AG04449 (cell line): ENCODE measurements around the gene EZR.

Experiments
- CTCF ChIA-PET: fragments of 350-600 bp; formaldehyde crosslinking; extraction: SDS; loops from one replicate; lab custom pipeline; 2021; ENCODE audit warnings: antibody characterized with exemption; lab: Yijun Ruan, JAX
- POLR2A ChIA-PET: fragments of 400-600, 350-600 bp; formaldehyde crosslinking; extraction: SDS; loops from one replicate; lab custom pipeline; 2020; ENCODE audit warnings: antibody characterized with exemption, inconsistent platforms; lab: Yijun Ruan, JAX
- DNase-seq: peaks from one replicate; pipeline ENCODE4 v3.0.0-alpha.2; 2010; ENCODE audit warnings: low read depth, low spot score
- H3K4me3 ChIP-seq: 2 replicates; pipeline ENCODE4 v1.5.1; 2011; ENCODE audit warnings: low read depth, mild to moderate bottlenecking, control low read depth, low read length
- TF ChIP-seq, protein P1 (sequence below): IDR thresholded peaks from one replicate; pipeline ENCODE4 v1.5.1; 2011; ENCODE audit warnings: mild to moderate bottlenecking, moderate library complexity, low read length, control low read depth, inconsistent platforms; ENCODE audit not compliant: insufficient read depth; ENCODE audit errors: missing control alignments

The EZR gene

DNA sequence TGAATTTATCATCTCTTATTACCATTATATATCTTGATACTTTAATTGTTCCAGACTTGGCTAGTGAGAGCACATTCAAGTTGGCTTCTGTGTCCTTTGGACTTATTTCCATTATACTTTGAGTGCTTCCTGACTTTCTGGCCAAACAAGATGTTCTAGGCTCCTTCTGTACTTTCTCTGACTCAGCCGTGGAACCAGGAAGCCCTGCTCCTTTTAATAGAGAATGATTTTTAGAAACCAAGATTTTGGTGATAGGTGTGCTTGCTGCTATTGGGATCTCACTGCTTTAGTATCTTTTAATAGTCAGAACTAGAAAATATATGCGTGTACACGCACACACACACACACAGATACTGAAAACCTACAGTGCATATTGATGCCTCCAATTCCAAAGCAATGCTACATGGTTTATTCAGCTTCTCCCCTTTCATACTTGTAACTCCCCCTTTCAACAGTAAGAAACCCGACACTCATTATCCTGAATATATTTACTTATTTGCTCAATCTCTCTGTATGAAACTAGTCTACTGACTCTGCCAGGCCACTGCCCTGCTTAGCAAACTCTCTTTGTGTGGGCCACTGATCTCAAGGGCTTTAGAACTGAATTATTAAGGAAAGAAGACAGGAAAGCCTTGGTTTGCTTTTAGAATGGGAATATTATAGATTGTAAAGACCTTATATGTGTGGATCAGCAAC, 42.7 kb upstream of the EZR start:
- no peak overlapping the region for H3K4me3 ChIP-seq
- ChIA-PET POLR2A (no interaction called here), CTCF (no interaction called here)

DNA sequence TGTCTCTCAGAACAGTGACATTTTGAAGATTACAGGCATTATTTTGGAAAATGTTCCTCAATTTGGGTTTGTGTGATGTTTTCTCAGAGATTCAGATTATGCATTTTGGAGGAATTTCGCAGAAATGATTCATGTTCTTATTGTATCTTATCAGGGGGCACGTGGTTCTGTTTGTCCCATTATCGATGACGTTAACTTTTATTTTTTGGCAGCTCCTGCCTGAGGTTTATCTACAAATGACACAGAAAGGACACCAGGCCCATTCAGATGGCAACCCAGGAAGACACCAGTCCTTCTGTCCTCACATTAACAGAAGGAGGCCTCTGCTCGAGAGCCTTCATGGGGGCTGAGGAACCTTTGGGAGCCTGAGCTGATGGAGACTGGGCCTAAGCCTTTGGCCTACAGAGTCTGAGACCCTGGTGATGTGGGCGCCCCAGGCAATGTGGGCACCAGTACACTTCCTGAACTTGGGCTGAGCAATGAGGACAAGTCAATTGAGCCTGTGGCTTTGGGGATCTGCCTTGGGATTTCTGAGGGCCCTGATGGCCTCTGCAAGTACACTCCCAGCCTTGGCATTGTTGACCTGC, 41.2 kb upstream of the EZR start:
- POLR2A ChIA-PET, result no interaction called here
- DNase-seq, result no peak
- TF ChIP-seq, protein P1, sequence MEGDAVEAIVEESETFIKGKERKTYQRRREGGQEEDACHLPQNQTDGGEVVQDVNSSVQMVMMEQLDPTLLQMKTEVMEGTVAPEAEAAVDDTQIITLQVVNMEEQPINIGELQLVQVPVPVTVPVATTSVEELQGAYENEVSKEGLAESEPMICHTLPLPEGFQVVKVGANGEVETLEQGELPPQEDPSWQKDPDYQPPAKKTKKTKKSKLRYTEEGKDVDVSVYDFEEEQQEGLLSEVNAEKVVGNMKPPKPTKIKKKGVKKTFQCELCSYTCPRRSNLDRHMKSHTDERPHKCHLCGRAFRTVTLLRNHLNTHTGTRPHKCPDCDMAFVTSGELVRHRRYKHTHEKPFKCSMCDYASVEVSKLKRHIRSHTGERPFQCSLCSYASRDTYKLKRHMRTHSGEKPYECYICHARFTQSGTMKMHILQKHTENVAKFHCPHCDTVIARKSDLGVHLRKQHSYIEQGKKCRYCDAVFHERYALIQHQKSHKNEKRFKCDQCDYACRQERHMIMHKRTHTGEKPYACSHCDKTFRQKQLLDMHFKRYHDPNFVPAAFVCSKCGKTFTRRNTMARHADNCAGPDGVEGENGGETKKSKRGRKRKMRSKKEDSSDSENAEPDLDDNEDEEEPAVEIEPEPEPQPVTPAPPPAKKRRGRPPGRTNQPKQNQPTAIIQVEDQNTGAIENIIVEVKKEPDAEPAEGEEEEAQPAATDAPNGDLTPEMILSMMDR, result no peak
- CTCF ChIA-PET, result no interaction called here
- H3K4me3 ChIP-seq, result no peak overlapping the region

More for the DNA sequence above, 42.7 kb upstream of the EZR start:
- TF ChIP-seq, protein P1, result no peak
- DNase-seq, result no peak

DNA sequence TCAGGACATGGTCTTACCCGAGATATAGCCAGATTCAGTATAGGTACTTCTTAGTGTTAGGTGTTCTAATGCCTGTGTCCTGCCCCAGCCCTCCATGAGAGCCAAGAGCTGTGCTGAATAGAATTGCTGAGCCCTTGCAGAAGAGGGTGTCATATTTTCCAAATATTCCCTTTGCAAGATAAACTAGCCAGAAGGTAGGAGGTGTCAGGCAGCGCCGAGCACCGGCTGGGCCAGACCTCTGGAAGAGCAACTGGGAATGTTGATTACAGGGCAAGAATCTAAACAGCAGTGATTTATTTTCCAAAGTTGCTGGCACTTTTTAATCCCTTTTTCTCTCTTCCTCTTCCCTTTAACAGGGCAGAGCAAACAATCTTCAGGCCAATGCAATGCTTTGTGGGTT, 37.1 kb upstream of the EZR start:
- ChIA-PET POLR2A (no interaction called here), CTCF (no interaction called here)
- no peak overlapping the region for H3K4me3 ChIP-seq
- TF ChIP-seq, protein P1, result no peak
- no peak for DNase-seq

DNA sequence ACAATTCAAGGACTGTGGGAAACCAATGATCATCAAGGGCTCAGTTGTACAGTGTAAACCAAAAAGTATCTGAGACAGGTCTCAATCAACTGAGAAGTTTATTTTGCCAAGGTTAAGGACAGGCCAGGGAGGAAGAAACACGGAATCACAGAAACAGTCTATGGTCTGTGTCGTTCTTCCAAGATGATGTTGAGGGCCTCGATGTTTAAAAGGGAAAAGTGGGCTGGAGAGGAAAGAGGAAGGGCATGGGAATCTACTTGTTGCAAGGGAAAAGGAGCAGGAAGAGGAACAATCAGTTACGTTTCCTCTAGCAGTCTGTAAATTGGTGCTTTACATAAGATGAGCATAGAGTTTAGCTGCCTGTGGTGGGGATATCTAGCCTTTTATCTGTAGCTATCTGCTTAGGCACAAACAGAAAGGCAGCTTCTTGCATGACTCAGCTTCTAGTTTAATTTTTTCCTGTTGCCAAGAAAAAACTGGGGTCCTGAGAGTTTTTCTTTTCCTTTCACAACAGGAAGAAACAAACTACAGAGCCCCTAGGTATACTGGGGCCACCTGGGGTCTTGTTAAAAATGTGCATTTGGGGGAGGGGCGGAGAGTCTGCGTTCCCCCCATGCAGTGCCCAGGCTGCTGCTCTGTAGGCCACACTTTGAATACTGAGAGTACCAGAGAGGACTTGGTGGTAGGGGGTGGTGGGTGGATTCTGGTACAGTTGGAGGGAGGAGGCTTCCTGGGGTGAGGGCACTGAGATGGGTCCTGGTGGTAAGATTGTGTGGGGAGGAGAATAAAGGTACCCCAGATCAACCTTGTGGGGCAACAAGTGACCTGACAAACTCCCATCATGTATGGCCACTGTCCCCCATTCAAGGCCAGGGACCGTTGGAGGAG, 35.3 kb upstream of the EZR start:
- CTCF ChIA-PET, result interaction anchor here (0.8 to 1.8 kb wide), 2 partner anchors 9 to 15 kb away, joined by 4 to 5 read pairs; no protein-coding TSS in a partner anchor
- H3K4me3 ChIP-seq, result no peak overlapping the region
- TF ChIP-seq, protein P1, result no peak
- POLR2A ChIA-PET, result interaction anchor here (0.9 kb wide), 1 partner anchor 9 kb away, joined by 4 read pairs; no protein-coding TSS in a partner anchor
- no peak for DNase-seq

DNA sequence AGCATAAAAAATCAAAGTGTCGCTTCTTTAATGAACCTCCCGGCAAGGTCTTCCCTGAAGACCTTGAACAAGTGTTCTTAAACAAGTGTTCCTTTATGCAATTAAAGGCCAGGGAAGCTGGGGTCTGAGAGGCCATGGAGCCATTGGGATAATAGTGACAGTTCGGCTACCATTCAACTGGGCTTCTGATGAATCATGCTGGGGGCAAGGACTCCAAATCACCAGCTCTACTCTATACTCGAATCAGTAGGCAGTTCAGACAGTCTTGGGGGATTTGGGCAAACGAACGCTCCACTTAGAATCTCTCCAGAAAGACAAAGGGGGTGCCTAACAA, 34.7 kb upstream of the EZR start:
- H3K4me3 ChIP-seq, result no peak overlapping the region
- POLR2A ChIA-PET, result interaction anchor here (0.9 kb wide), 1 partner anchor 10 kb away, joined by 4 read pairs; no protein-coding TSS in a partner anchor

More for the DNA sequence above, 34.7 kb upstream of the EZR start:
- CTCF ChIA-PET, result interaction anchor here (0.8 to 1.8 kb wide), 2 partner anchors 10 to 16 kb away, joined by 4 to 5 read pairs; no protein-coding TSS in a partner anchor
- TF ChIP-seq, protein P1, result no peak
- DNase-seq, result no peak
